PFSK-1 (cell line): ENCODE results near the gene ZNF593.

ENCODE experiments used
- FOXP2 ChIP-seq: optimal IDR thresholded peaks from 2 replicates; pipeline ENCODE3; 2011; ENCODE audit warnings: borderline replicate concordance, control low read depth, inconsistent platforms; ENCODE audit not compliant: insufficient read depth; ENCODE audit errors: extremely low read length, extremely low read depth
- POLR2AphosphoS5 ChIP-seq: IDR thresholded peaks from 2 replicates; pipeline ENCODE4 v1.6.1; 2012; ENCODE audit warnings: low read depth, mild to moderate bottlenecking, control low read depth, low read length, moderate library complexity
- REST ChIP-seq, 2 experiments: IDR thresholded peaks; 2 replicates each; pipeline versions ENCODE4 v1.6.1 to v1.8.0; 2011 to 2012; ENCODE audit warnings: low read depth in 2 of 2, low read length in 2 of 2, control low read depth in 1 of 2, inconsistent platforms in 1 of 2, mild to moderate bottlenecking in 1 of 2, moderate library complexity in 1 of 2; ENCODE audit not compliant: insufficient read depth in 1 of 2
- SIN3A ChIP-seq: IDR thresholded peaks from 2 replicates; pipeline ENCODE4 v1.6.1; 2012; ENCODE audit warnings: mild to moderate bottlenecking, low read length, moderate library complexity, borderline replicate concordance; ENCODE audit not compliant: insufficient read depth
- TAF1 ChIP-seq: IDR thresholded peaks from 2 replicates; pipeline ENCODE4 v1.6.1; 2012; ENCODE audit warnings: low read length, control low read depth, borderline replicate concordance; ENCODE audit not compliant: insufficient read depth

Gene ZNF593

GRCh38 chr1:26168410-26169197 is 1.1 kb upstream of the ZNF593 start, which contains the start of gene C1orf232:
Gene C1orf232 (minus strand): TSS chr1:26168963. CDS start chr1:26168499, 464 bp downstream.
- TF ChIP-seq REST (IDR thresholded peaks at IDR 0.05; ENCODE audit: insufficient read depth in 1 of 2, low read depth in 2 of 2, low read length in 2 of 2) (no peak), POLR2AphosphoS5 (no peak), FOXP2 (no peak), TAF1 (no peak), SIN3A (no peak)

- TF ChIP-seq TAF1 (no peak), FOXP2 (no peak), REST (IDR thresholded peaks at IDR 0.05; ENCODE audit: insufficient read depth in 1 of 2, low read depth in 2 of 2, low read length in 2 of 2) (no peak), SIN3A (no peak), POLR2AphosphoS5 (no peak)
These were observed 532 bp upstream of the ZNF593 start for GRCh38 chr1:26169198-26169554.

GRCh38 chr1:26170472-26170821 is 739 bp downstream of the ZNF593 start:
- TF ChIP-seq SIN3A (no peak), FOXP2 (no peak), TAF1 (no peak), REST (IDR thresholded peaks at IDR 0.05; ENCODE audit: insufficient read depth in 1 of 2, low read depth in 2 of 2, low read length in 2 of 2) (no peak), POLR2AphosphoS5 (no peak)

- TF ChIP-seq SIN3A (no peak), TAF1 (no peak), FOXP2 (no peak), POLR2AphosphoS5 (no peak), REST (IDR thresholded peaks at IDR 0.05; ENCODE audit: insufficient read depth in 1 of 2, low read depth in 2 of 2, low read length in 2 of 2) (no peak)
These were observed 1.7 kb downstream of the ZNF593 start, which contains the start of gene ZNF593OS for GRCh38 chr1:26171084-26172072. Gene ZNF593OS (minus strand): TSS chr1:26171832. CDS start chr1:26171661, 171 bp downstream.
